ENCODE data around the gene OR52E2.

The OR52E2 gene

DNA sequence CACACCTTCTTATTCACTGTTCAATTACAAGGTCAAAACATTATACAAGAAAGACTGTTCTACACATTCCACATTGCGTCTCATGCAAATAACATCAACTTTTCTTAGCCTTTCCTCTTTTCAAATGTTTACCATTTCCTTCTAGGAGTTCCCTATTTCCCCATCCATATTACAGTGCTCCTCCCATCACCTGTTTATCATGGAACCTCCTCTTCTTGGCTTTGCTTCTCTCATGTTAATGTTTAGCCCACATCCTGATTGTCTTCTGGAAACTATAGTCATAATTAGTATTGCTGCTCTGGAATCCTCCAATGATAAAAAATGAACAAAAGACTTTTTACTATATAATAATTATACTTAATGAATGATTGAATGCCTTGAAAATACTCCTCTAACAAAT, 31.2 kb upstream of the OR52E2 start:
- no peaks in the 10 kb centered on the region for H3K27me3 ChIP-seq (replicated peaks)
- no peak for DNase-seq
- in situ Hi-C loops (cut with HindIII; ENCODE audit: low pct_ligation_motif_present, low sequenced_read_pairs), result no loop called here
- H3K4me3 ChIP-seq (ENCODE audit: low read depth, low read length), result no peak overlapping the region
- H3K36me3 ChIP-seq (replicated peaks), result no peaks in the 10 kb centered on the region
- H3K27ac ChIP-seq, result no peak overlapping the region
- TF ChIP-seq, protein P1, sequence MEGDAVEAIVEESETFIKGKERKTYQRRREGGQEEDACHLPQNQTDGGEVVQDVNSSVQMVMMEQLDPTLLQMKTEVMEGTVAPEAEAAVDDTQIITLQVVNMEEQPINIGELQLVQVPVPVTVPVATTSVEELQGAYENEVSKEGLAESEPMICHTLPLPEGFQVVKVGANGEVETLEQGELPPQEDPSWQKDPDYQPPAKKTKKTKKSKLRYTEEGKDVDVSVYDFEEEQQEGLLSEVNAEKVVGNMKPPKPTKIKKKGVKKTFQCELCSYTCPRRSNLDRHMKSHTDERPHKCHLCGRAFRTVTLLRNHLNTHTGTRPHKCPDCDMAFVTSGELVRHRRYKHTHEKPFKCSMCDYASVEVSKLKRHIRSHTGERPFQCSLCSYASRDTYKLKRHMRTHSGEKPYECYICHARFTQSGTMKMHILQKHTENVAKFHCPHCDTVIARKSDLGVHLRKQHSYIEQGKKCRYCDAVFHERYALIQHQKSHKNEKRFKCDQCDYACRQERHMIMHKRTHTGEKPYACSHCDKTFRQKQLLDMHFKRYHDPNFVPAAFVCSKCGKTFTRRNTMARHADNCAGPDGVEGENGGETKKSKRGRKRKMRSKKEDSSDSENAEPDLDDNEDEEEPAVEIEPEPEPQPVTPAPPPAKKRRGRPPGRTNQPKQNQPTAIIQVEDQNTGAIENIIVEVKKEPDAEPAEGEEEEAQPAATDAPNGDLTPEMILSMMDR (IDR thresholded peaks at IDR 0.05; ENCODE audit: low read depth, low read length, missing control alignments), result no peak

GRCh38 chr11:5088556-5088955, 29.1 kb upstream of the OR52E2 start:
- H3K36me3 ChIP-seq (replicated peaks), result no peaks in the 10 kb centered on the region
- in situ Hi-C loops (cut with HindIII; ENCODE audit: low pct_ligation_motif_present, low sequenced_read_pairs), result no loop called here
- DNase-seq, result no peak
- no peak overlapping the region for H3K27ac ChIP-seq
- H3K27me3 ChIP-seq (replicated peaks), result no peaks in the 10 kb centered on the region
- H3K4me3 ChIP-seq (ENCODE audit: low read depth, low read length), result no peak overlapping the region
- TF ChIP-seq, protein P1 (IDR thresholded peaks at IDR 0.05; ENCODE audit: low read depth, low read length, missing control alignments), result no peak

- in situ Hi-C loops (cut with HindIII; ENCODE audit: low pct_ligation_motif_present, low sequenced_read_pairs), result no loop called here
- H3K36me3 ChIP-seq (replicated peaks), result no peaks in the 10 kb centered on the region
- DNase-seq, result no peak
These were observed 24.2 kb upstream of the OR52E2 start for GRCh38 chr11:5083602-5084001.

DNA sequence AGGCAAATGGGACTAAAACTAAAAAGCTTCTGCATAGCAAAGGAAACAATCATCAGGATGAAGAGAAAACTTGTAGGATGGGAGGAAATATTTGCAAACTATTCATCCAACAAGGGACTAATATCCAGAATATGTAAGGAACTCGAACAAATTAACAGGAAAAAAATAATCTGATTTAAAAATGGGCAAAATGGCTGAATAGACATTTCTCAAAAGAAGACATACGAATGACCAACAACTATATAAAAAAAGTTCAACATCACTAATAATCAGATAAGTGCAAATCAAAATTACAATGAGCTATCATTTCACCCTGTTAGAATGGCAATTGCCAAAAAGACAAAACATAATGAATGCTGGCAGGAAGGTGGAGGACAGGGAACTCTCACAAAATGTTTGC, 22.0 kb upstream of the OR52E2 start:
- no peak overlapping the region for H3K27ac ChIP-seq
- no peak for DNase-seq
- TF ChIP-seq, protein P1 (IDR thresholded peaks at IDR 0.05; ENCODE audit: low read depth, low read length, missing control alignments), result no peak
- no peak overlapping the region for H3K4me3 ChIP-seq (ENCODE audit: low read depth, low read length)
- in situ Hi-C loops (cut with HindIII; ENCODE audit: low pct_ligation_motif_present, low sequenced_read_pairs), result no loop called here
- no peaks in the 10 kb centered on the region for H3K36me3 ChIP-seq (replicated peaks)
- no peaks in the 10 kb centered on the region for H3K27me3 ChIP-seq (replicated peaks)

More at GRCh38 chr11:5083602-5084001, 24.2 kb upstream of the OR52E2 start:
- Histone ChIP-seq H3K4me3 (ENCODE audit: low read depth, low read length) (no peak overlapping the region), H3K27ac (no peak overlapping the region), H3K27me3 (replicated peaks) (no peaks in the 10 kb centered on the region)
- TF ChIP-seq, protein P1 (IDR thresholded peaks at IDR 0.05; ENCODE audit: low read depth, low read length, missing control alignments), result no peak

DNA sequence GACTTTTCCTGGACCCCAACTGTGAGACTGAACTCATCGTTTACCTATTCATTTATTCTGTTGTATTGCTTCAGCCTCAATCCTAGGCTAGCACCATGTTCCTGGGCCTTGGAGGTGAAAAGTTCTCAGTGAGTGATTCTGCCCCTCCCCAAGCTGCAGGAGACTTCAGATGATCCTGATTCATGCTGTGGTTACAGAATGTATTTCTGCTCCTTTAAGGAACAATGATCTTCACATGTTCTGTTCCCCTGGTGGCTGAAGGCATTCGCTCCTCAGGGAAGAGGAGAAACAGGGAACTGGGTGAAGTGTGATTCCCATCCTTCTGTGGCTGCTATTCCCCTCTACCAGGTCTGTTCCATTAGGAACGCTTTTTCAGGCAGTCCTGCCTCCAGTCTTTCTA, 12.4 kb upstream of the OR52E2 start:
- Histone ChIP-seq H3K27me3 (replicated peaks) (no peaks in the 10 kb centered on the region), H3K36me3 (replicated peaks) (no peaks in the 10 kb centered on the region), H3K4me3 (ENCODE audit: low read depth, low read length) (no peak overlapping the region), H3K27ac (no peak overlapping the region)
- in situ Hi-C loops (cut with HindIII; ENCODE audit: low pct_ligation_motif_present, low sequenced_read_pairs), result no loop called here
- TF ChIP-seq, protein P1 (IDR thresholded peaks at IDR 0.05; ENCODE audit: low read depth, low read length, missing control alignments), result no peak
- DNase-seq, result no peak

DNA sequence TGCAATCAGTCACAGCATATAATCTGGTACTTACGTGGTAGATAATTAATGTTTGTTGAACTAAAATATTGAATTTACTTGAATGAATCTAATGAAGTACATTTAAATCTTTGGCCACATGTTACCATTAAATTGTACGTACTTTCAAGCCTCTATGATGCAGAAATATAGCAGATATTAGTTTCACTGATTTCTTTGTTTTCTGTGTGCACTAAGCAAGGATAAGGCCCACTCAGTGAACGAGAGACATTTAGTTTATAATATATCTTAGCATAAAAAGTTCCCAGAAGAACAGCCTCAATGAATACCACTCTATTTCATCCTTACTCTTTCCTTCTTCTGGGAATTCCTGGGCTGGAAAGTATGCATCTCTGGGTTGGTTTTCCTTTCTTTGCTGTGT, 9.8 kb upstream of the OR52E2 start, which contains the start of gene OR52E1:
TSS of gene OR52E1 (plus strand) at position 301 of the 400 bp plus-strand sequence.
- H3K27me3 ChIP-seq (replicated peaks), result no peaks in the 10 kb centered on the region
- no peaks in the 10 kb centered on the region for H3K36me3 ChIP-seq (replicated peaks)
- no peak within 1 kb of the TSS for H3K27ac ChIP-seq
- H3K4me3 ChIP-seq (ENCODE audit: low read depth, low read length), result no peak within 1 kb of the TSS
- DNase-seq, result no peak
- TF ChIP-seq, protein P1 (IDR thresholded peaks at IDR 0.05; ENCODE audit: low read depth, low read length, missing control alignments), result no peak
- in situ Hi-C loops (cut with HindIII; ENCODE audit: low pct_ligation_motif_present, low sequenced_read_pairs), result no loop called here

Data from brain microvascular endothelial cell (primary cell).